NCI-H1105 treated with DMSO at 0.1 percent for 48 hours (cell line): Measurements from ENCODE around the gene NDUFB1.

Experiments used
- DNase-seq: peaks from one replicate; lab custom pipeline; 2025; lab: John Stamatoyannopoulos, UW

The NDUFB1 gene

GRCh38 chr14:92121670-92122350 lies at the start of gene NDUFB1, which contains the start of gene CPSF2:
TSS of gene NDUFB1 (minus strand) at chr14:92121706. CDS start at chr14:92117637, 4,069 bp downstream.
TSS of gene CPSF2 (plus strand) at chr14:92121969. CDS start at chr14:92130985, 9,016 bp downstream.
- DNase-seq = peak; percentile 88

DNA sequence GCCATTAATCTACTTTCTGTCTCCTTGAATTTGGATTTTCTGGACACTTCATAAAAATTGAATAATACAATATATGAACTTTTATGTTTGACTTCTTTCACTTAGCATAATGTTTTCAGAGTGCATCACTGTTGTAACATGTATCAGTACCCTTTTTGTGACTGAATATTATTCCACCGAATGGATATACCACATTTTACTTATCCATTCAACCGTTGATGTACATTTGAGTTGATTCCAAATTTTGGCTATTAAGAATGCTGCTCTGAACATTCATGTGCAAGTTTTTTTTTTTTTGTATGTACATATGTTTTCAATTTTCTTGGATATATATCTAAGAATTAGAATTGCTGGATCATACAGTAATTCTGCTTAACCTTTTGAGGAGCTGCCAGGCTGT lies 43.5 kb upstream of the NDUFB1 start:
- no peak for DNase-seq

- DNase-seq = no peak
Observed at GRCh38 chr14:92161521-92161920, 40.0 kb upstream of the NDUFB1 start.

GRCh38 chr14:92160619-92161018 lies 39.1 kb upstream of the NDUFB1 start:
- no peak for DNase-seq

DNA sequence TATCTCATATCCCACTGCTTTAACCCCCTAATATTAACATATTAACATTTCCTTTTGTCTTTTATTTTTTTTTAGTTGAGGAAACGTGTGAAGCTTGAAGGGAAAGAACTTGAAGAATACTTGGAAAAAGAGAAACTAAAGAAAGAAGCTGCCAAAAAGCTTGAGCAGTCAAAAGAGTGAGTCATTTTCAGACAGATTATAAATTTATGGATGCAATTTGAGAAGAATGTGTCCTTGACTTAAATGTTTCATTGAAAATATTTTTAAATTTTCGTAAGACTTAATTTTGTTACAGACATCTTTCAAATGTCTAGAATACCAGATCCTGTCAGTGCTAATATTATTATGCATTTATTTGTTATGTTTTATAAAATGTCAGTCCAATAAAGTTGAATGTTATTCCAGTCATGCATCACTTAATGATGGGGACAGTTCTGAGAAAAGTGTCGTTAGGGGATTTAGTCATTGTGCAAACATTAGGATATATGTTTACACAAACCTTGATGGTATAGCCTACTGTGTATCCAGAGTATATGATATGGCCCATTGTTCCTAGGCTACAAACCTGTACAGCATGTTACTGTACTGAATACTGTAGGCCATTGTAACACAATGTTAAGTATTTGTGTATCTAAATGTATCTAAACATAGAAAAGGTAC lies 32.9 kb upstream of the NDUFB1 start:
- no peak for DNase-seq

DNA sequence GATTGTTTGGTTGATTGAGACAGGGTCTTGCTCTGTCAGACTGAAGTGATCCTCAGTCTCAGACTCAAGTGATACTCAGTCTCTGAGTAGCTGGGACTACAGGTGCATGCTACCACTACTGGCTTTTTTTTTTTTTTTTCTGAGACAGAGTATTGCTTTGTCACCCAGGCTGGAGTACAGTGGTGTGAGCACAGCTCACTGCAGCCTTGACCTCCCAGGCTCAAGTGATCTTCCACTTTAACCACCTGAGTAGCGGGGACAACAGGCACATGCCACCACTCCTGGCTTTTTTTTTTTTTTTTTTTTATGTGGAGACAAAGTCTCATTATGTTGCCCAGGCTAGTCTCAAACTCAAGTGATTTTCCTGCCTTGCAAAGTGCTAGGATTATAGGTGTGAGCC lies 32.1 kb upstream of the NDUFB1 start:
- DNase-seq = no peak

DNA sequence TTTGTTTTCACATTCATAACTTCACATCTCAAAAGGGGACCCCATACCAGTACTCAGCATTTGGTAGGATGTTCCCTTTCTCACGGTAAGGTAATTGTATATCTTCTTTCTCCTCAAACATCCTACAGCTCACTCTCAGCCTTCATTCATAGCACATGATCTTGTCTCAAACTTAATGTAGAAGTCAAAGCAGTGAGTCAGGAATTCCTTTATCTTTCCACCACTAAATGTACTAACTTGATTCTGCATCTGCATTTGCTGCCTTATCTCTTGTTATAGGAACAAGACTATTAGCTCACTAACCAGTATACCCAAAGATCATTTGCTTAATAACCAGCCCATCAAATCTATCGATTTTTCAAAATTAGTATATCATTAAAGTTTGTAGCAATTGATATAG lies 23.2 kb upstream of the NDUFB1 start:
- no peak for DNase-seq

GRCh38 chr14:92143962-92144361 lies 22.5 kb upstream of the NDUFB1 start:
- DNase-seq = no peak

GRCh38 chr14:92143309-92143708 lies 21.8 kb upstream of the NDUFB1 start:
- no peak for DNase-seq

DNA sequence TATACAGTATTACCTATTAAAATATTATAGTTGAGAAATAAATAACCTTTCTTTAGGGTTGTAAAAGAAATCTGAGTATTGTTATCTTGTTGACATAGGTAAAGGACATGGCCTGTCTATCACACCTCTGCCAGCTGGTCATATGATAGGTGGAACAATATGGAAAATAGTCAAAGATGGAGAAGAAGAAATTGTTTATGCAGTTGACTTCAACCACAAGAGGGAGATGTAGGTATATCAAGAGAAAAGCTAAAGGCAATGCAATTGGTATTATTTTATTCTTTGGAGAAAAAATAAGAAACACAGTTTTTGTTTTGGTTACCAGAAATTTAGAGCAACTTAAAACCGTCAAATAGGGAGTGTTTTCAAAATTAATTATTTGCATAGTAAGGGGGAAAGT lies 13.8 kb upstream of the NDUFB1 start:
- DNase-seq = peak; percentile 53

- DNase-seq = no peak
Observed at GRCh38 chr14:92134456-92134855, 12.9 kb upstream of the NDUFB1 start.

DNA sequence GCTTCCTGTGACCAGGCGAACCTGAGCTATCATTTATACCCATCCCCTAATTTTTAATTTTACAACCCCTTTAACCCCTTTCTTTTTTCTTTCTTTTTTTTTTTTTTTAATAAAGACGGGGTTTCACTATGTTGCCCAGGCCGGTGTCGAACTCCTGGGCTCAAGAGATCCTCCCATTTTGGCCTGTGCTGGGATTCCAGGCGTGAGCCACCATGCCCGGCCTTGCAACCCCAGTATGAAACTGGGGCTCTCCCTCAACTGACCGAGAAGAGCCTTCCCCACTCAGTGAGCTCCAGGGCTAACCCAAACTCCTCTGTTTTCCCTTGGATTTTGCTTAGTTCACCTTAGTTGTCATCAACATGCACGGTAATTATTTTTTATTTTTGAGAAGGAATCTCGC lies 1.3 kb upstream of the NDUFB1 start:
- DNase-seq = no peak

DNA sequence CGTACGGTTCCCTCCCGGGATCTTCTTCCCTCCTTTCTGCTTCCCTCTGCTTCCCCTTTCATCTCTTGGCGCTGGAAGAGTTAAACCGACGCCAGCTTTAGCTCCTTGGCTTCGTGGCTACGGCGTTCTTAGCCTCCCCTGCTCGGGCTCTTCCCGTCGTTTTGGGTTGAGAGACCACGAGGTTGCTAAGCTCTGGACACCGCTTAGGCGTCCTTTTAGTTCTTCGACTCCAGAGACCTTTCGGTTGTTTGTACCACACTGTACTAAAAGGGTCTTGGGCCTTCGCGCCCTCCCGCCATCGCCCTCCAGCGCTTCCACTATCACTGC lies 808 bp upstream of the NDUFB1 start:
- DNase-seq = peak; percentile 46

GRCh38 chr14:92121207-92121669 lies 268 bp downstream of the NDUFB1 start:
- no peak for DNase-seq

GRCh38 chr14:92109490-92109889 lies 12.0 kb downstream of the NDUFB1 start:
- DNase-seq = no peak

- no peak for DNase-seq
Observed at GRCh38 chr14:92108345-92109254, 12.9 kb downstream of the NDUFB1 start.

DNA sequence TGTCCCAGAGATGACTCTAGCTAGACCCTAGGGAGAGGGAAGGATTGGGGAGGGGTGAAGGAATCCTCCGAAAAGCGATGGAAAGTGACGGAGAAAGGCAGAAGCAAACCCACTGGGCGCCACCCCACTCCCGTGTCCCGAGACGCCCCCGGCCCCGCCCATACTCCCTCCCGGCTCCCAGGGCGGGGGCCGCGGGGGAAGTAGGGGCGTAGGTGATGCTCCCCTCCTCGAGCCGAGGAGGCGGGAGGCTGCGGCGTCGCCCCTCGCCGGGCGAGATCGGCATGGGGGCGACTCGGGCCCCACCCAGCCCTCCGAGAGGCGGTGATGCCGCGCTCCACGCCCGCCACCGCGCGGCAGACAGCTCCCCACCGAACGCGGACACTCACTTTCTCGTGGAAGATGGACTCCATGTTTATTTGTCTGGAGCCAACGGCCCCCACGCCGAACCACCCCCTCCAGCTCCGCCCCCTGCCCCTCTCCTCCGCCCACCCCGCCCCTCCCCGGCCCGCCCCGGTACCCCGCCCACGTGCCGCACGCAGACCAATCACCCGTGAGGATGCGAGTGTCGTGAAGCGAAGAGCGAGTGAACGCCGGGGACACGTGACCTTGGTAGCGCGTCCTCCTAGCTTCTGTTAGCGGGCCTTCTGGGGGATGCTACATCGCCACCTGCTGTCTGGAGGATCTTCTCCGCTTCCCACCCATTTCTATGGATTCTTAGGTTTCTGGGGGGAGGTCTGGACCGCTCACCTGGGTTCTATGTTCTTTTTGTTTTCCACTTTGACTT lies 15.2 kb downstream of the NDUFB1 start, which contains the start of gene ATXN3:
Gene ATXN3 (minus strand): TSS at position 440 of the 784 bp plus-strand sequence. CDS start 30 bp downstream, at position 410.
- peak; percentile 98 for DNase-seq

DNA sequence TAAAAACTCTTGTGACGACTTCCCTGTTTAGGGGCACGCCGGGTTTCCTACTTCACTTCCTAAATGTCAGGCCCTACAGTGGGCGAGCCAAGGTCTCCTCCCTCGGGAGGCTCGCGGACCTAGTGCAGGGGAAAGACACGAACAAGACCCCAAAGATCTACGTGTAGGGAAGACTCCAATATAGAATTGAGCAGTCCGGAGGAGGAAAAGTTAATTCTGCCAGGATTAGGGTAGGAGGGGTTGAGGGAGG lies 15.7 kb downstream of the NDUFB1 start:
- DNase-seq = peak; percentile 48

DNA sequence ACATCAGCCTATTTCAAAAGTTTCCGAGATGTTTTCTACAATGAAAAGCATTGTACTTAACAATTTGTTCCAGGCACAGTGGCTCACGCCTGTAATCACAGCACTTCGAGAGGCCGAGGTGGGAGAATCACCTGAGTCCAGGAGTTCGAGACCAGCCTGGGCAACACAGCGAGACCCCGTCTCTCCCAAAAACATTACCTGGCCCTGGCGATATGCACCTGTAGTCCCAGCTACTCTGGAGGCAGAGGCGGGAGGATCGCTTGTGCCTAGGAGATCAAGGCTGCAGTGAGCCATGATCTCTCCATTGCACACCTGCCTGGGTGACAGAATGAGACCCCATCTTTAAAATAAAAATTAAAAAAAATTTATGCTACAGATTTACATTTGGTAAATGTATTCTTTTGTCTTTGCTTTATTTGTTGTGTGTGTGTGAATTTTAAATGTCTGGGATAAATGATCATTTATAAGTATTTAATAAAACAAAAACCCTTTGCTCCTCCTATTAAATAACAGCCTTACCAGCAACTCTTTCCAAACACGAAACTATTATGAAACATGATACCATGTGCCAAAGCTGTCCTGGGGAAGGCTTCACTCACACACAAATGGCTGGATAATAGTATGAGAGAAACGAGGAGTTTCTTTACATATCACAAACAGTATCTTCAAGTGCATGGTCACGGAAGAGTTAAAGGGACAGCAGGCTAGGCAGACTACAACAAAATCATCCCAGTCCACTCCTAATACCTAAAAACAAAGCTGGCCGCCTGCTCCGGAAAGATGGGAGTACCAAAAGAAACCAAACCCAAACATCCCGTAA lies 16.2 kb downstream of the NDUFB1 start:
- peak; percentile 48 for DNase-seq

DNA sequence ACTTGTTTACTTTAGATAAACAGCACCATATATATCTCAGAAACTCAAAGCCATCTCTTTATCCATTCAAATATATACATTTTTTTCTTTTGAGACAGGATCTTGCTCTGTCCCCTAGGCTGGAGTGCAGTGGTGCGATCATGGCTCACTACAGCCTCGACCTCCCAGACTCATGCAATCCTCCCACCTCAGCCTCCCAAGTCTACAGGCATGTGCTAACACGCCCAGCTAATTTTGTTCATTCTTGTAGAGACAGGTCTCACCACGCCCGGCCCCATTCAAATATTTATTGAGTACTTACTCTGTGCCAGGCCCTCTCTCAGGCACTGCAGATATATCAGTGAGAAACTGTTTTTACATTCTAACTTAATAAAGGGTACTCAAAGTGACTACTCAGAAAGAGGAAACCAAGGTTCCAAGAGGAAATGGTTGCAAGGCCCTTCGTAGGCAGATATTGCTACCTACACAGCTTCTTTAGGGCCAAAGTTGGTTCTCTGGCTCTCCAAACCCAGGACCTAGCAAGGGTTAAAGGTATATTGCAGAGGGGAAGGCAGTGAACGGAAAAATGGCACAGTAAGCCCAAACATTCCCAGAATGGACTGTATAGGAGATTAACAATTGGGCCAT lies 18.0 kb downstream of the NDUFB1 start:
- no peak for DNase-seq

DNA sequence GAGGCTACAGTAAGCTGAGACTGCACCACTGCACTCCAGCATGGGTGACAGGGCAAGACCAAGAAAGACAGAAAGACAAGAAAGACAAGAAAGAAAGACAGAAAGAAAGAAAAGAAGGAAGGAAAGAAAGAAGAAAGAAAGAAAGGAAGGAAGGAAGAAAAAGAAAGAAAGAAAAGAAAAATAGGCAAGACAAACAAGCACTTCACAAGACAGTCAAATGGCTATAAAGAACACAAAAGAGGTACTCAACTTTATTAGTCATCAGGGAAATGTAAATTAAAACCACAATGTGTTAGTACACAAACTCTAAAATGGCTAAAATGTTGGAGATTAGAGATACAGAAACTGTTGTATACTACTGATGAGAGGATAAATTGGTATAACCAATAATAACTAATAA lies 21.7 kb downstream of the NDUFB1 start:
- no peak for DNase-seq
